Measurements from ENCODE around the gene CAPN11. TPM values are rescaled to one million over a fixed set of nuclear protein-coding genes. Genes with fewer than 3 reads are reported as not detected.

CAPN11 gene
- total RNA-seq, 1 experiment from 2014 or later, result not detected

- CTCF ChIA-PET, result interaction anchor here (1.2 kb wide), 2 partner anchors 18 to 44 kb away, joined by 3 read pairs; no protein-coding TSS in a partner anchor
- no peaks in the 10 kb centered on the region for H3K27me3 ChIP-seq (ENCODE audit: insufficient read depth, low read length)
- H3K4me2 ChIP-seq (ENCODE audit: low read length), result no peak overlapping the region
- H4K20me1 ChIP-seq (ENCODE audit: insufficient read depth), result no peaks in the 10 kb centered on the region
- H2AFZ ChIP-seq (ENCODE audit: low read depth, low read length, poor library complexity, severe bottlenecking), result no peak overlapping the region
- ATAC-seq (no peak), DNase-seq (ENCODE audit: low read depth, low spot score) (no peak)
- H3K79me2 ChIP-seq (ENCODE audit: insufficient read depth, low read length), result no peaks in the 10 kb centered on the region
- H3K4me3 ChIP-seq (replicated peaks in 1 of 2; ENCODE audit: low read depth in 1 of 2, low read length in 2 of 2), result no peak overlapping the region
- RAD21 ChIA-PET (ENCODE audit: low non-redundant PET in 1 of 2, low total read pairs in 2 of 2, uncharacterized antibody in 2 of 2, unreplicated experiment in 2 of 2), result no interaction called here
- intact Hi-C loops (cut with micrococcal nuclease), result no loop called here
- H3K9me2 ChIP-seq (ENCODE audit: insufficient read depth), result no peaks in the 10 kb centered on the region
- H3K4me1 ChIP-seq (ENCODE audit: control insufficient read depth in 1 of 2, insufficient read depth in 2 of 2, low read length in 2 of 2), result peaks cover 10 to 13% of the 10 kb centered on the region in 2 experiments; a peak in 3 of 4 replicates
- H3K9ac ChIP-seq (ENCODE audit: low read length), result no peak overlapping the region
- no peak for TF ChIP-seq ZFX (IDR thresholded peaks at IDR 0.05)
- TF ChIP-seq RAD21 (IDR thresholded peaks at IDR 0.05; ENCODE audit: low read depth), result no peak
- no peak for TF ChIP-seq SP1 (IDR thresholded peaks at IDR 0.05; ENCODE audit: low read depth)
- no peak for TF ChIP-seq TCF7L2 (IDR thresholded peaks at IDR 0.05; ENCODE audit: borderline replicate concordance, extremely low read depth, insufficient read depth, insufficient read length)
- no peak for TF ChIP-seq POLR2A (IDR thresholded peaks at IDR 0.05; ENCODE audit: borderline replicate concordance, extremely low read depth, insufficient read depth, insufficient read length)
- no peak for TF ChIP-seq ZNF274 (IDR thresholded peaks at IDR 0.05; ENCODE audit: low read depth, low read length)
- TF ChIP-seq YY1 (IDR thresholded peaks at IDR 0.05; ENCODE audit: extremely low read depth, insufficient replicate concordance, low read depth, low read length), result no peak
- no peak for TF ChIP-seq FOSL1 (IDR thresholded peaks at IDR 0.05; ENCODE audit: low read depth)
- TF ChIP-seq CBX3 (IDR thresholded peaks at IDR 0.05; ENCODE audit: low read depth), result no peak
- TF ChIP-seq ELF1 (IDR thresholded peaks at IDR 0.05; ENCODE audit: borderline replicate concordance, low read depth), result no peak
- BruUV-seq (replicated peaks), result no TSS peak
- no peak overlapping the region for H3K27ac ChIP-seq (ENCODE audit: low read depth, low read length)
- H3K9me3 ChIP-seq (ENCODE audit: control insufficient read depth in 1 of 2, insufficient read depth in 1 of 2, low read depth in 1 of 2, low read length in 2 of 2), result no peaks in the 10 kb centered on the region
- POLR2A ChIA-PET, result interaction anchor here (1.5 to 1.9 kb wide), 2 partner anchors 20 to 53 kb away, joined by 3 to 6 read pairs; partner anchors contain the start of gene HSP90AB1
- no peaks in the 10 kb centered on the region for H3K36me3 ChIP-seq (ENCODE audit: control insufficient read depth in 1 of 2, insufficient read depth in 2 of 2, low read length in 2 of 2)
Measured at GRCh38 chr6:44193307-44193910, 34.8 kb downstream of the CAPN11 start.

GRCh38 chr6:44194326-44194725, 35.7 kb downstream of the CAPN11 start:
- Histone ChIP-seq H3K9ac (ENCODE audit: low read length) (no peak overlapping the region), H3K4me2 (ENCODE audit: low read length) (no peak overlapping the region), H2AFZ (ENCODE audit: low read depth, low read length, poor library complexity, severe bottlenecking) (no peak overlapping the region), H3K9me3 (ENCODE audit: control insufficient read depth in 1 of 2, insufficient read depth in 1 of 2, low read depth in 1 of 2, low read length in 2 of 2) (no peaks in the 10 kb centered on the region), H3K27ac (ENCODE audit: low read depth, low read length) (no peak overlapping the region), H4K20me1 (ENCODE audit: insufficient read depth) (no peaks in the 10 kb centered on the region), H3K9me2 (ENCODE audit: insufficient read depth) (no peaks in the 10 kb centered on the region), H3K27me3 (ENCODE audit: insufficient read depth, low read length) (no peaks in the 10 kb centered on the region), H3K4me1 (ENCODE audit: control insufficient read depth in 1 of 2, insufficient read depth in 2 of 2, low read length in 2 of 2) (peaks cover 10 to 13% of the 10 kb centered on the region in 2 experiments; a peak in 3 of 4 replicates), H3K79me2 (ENCODE audit: insufficient read depth, low read length) (no peaks in the 10 kb centered on the region), H3K4me3 (replicated peaks in 1 of 2; ENCODE audit: low read depth in 1 of 2, low read length in 2 of 2) (no peak overlapping the region), H3K36me3 (ENCODE audit: control insufficient read depth in 1 of 2, insufficient read depth in 2 of 2, low read length in 2 of 2) (no peaks in the 10 kb centered on the region)
- CTCF ChIA-PET, result no interaction called here
- RAD21 ChIA-PET (ENCODE audit: low non-redundant PET in 1 of 2, low total read pairs in 2 of 2, uncharacterized antibody in 2 of 2, unreplicated experiment in 2 of 2), result no interaction called here
- BruUV-seq (replicated peaks), result no TSS peak
- intact Hi-C loops (cut with micrococcal nuclease), result no loop called here
- DNase-seq (ENCODE audit: low read depth, low spot score) (no peak), ATAC-seq (no peak)
- POLR2A ChIA-PET, result no interaction called here
- TF ChIP-seq REST (IDR thresholded peaks at IDR 0.05; ENCODE audit: low read depth), result no peak
- TF ChIP-seq EGR1 (IDR thresholded peaks at IDR 0.05; ENCODE audit: low read depth), result no peak
- TF ChIP-seq JUND (IDR thresholded peaks at IDR 0.05), result no peak
- no peak for TF ChIP-seq CEBPB (IDR thresholded peaks at IDR 0.05; ENCODE audit: low read depth)
- no peak for TF ChIP-seq YY1 (IDR thresholded peaks at IDR 0.05; ENCODE audit: extremely low read depth, insufficient replicate concordance, low read depth, low read length)
- TF ChIP-seq SIN3A (IDR thresholded peaks at IDR 0.05; ENCODE audit: low read depth), result no peak
- no peak for TF ChIP-seq ATF3 (IDR thresholded peaks at IDR 0.05)
- no peak for TF ChIP-seq RAD21 (IDR thresholded peaks at IDR 0.05; ENCODE audit: low read depth)

Data from HCT116 (cell line).